CD4-positive, CD25-positive, alpha-beta regulatory T cell (primary cell): ENCODE results near the gene MBD5. TPM values are rescaled to one million over a fixed set of nuclear protein-coding genes. Genes with fewer than 3 reads are reported as not detected.
"Not testable (repeated sequence)": the region's sequence is repeated elsewhere in the genome, so short reads cannot be mapped to it uniquely, and the experiment has no call there.

Experiments used
- ATAC-seq, 2 donors: fragments of 150-1000 bp; cut with Tn5 transposase; one replicate each; pipeline ENCODE4 v1.10.0; 2021; ENCODE audit warnings: low read depth in 2 of 2, moderate number of reproducible peaks in 2 of 2, moderate library complexity in 1 of 2
- DNase-seq, 3 donors: peaks; one replicate each; pipeline versions ENCODE4 v3.0.0 to v3.0.0-alpha.2; 2012 to 2022; ENCODE audit warnings: mixed read lengths in 1 of 3
- H3K27ac ChIP-seq: one replicate; pipeline ENCODE4 v1.7.0; 2013; ENCODE audit warnings: mild to moderate bottlenecking, low read length; ENCODE audit not compliant: insufficient read depth, poor library complexity, severe bottlenecking
- H3K27me3 ChIP-seq: one replicate; pipeline ENCODE4 v1.7.0; 2013; ENCODE audit warnings: low read length; ENCODE audit not compliant: control insufficient read depth, insufficient read depth
- H3K36me3 ChIP-seq: one replicate; pipeline ENCODE4 v1.7.0; 2013; ENCODE audit warnings: mild to moderate bottlenecking, low read length, moderate library complexity; ENCODE audit not compliant: control insufficient read depth, insufficient read depth
- H3K4me1 ChIP-seq: 2 replicates; pipeline ENCODE4 v1.7.0; 2013; ENCODE audit warnings: mild to moderate bottlenecking, low read length; ENCODE audit not compliant: insufficient read depth, control insufficient read depth, poor library complexity, severe bottlenecking
- H3K4me3 ChIP-seq: one replicate; pipeline ENCODE4 v1.7.0; 2013; ENCODE audit warnings: low read depth, mild to moderate bottlenecking, low read length, moderate library complexity
- H3K9me3 ChIP-seq, 2 experiments: 1 replicate in 1 of 2; 2 replicates in 1 of 2; pipeline ENCODE4 v1.7.0; 2013; ENCODE audit warnings: low read length in 2 of 2, mild to moderate bottlenecking in 1 of 2, moderate library complexity in 1 of 2; ENCODE audit not compliant: control insufficient read depth in 2 of 2
- H3K27ac Mint-ChIP-seq, 3 donors: one replicate each; pipeline ENCODE4 v1.8.0; 2020 to 2022; ENCODE audit warnings: mild to moderate bottlenecking in 3 of 3, mixed read lengths in 3 of 3, moderate library complexity in 2 of 3
- H3K27me3 Mint-ChIP-seq: one replicate; pipeline ENCODE4 v1.8.0; 2022; ENCODE audit warnings: mild to moderate bottlenecking, mixed read lengths
- H3K36me3 Mint-ChIP-seq: one replicate; pipeline ENCODE4 v1.8.0; 2020; ENCODE audit warnings: mixed read lengths
- H3K4me1 Mint-ChIP-seq, 4 donors: one replicate each; pipeline ENCODE4 v1.8.0; 2020 to 2022; ENCODE audit warnings: mixed read lengths in 4 of 4, mild to moderate bottlenecking in 1 of 4
- H3K4me3 Mint-ChIP-seq, 4 donors: one replicate each; pipeline ENCODE4 v1.8.0; 2020 to 2022; ENCODE audit warnings: mild to moderate bottlenecking in 4 of 4, mixed read lengths in 4 of 4, moderate library complexity in 3 of 4
- H3K9me3 Mint-ChIP-seq, 7 donors: one replicate each; pipeline ENCODE4 v1.8.0; 2020 to 2022; ENCODE audit warnings: mixed read lengths in 7 of 7, mild to moderate bottlenecking in 3 of 7, moderate library complexity in 2 of 7
- polyA plus RNA-seq, 4 donors: library from polyadenylated mRNA; unstranded; fragments of 300-500 nt; fragmentation: Illumina TruSeq; gene quantifications; one replicate each; pipeline ENCODE4 v1.2.3, GENCODE V29; 2021
- total RNA-seq: library from RNA; stranded (reverse); gene quantifications from one replicate; pipeline ENCODE4 v1.2.3, GENCODE V29; 2022

Gene MBD5
- 62.6 TPM for total RNA-seq
- 10 to 100 TPM; 11.7 to 14.9 (median 13.0) TPM for polyA plus RNA-seq

DNA sequence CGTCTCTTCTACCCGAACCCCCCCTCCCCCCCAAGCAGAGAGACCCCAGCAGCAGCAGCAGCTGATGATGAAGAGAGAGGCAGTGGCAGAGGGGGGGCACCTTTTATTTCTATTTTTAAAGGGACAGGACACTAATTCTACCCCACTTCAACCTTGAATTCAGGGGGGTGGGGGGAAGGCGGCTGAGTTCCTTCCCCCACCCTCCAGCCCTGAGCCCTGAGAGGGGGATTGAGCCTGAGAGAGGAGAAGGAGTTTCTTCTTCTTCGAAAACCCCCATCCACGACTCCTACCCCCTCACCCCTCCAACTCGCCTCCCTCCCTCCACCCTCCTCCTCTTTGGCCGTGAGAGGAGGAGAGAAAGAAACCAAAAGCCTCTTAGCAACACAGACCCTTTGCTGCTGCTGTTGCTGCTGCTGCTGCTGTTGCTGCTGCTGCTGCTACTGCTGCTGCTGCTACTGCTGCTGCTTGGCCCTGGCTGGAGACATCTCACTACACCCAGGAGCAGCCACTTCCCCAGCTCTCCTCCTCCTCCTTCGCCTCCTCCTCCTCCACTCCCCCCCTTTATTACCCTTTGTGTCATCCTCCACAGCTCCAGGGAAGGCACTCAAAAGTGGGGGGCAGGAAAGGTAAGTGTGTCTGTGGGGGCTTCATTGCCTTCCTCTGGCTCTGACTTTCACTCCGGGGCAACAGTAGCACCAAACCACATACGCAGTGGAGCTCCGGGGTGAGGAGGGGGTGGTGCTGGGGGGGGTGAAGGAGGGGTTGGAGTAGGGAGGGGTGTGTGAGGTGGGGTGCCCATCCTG lies at the start of gene MBD5:
Gene MBD5 (plus strand): TSS at position 33 of the 803 bp plus-strand sequence.
- Histone ChIP-seq H3K27ac (peak within 1 kb of the TSS; percentile 96), H3K36me3 (no peaks in the 10 kb centered on the region), H3K27me3 (no peaks in the 10 kb centered on the region), H3K4me1 (peaks cover 44% of the 10 kb centered on the region), H3K4me3 (peak within 1 kb of the TSS; percentile 83), H3K9me3 (no peaks in the 10 kb centered on the region)
- Mint-ChIP-seq H3K36me3 (no peaks in the 10 kb centered on the region), H3K27ac (peak within 1 kb of the TSS; percentile 98 to 99 (median 98)), H3K27me3 (peaks cover 5% of the 10 kb centered on the region), H3K4me1 (peaks cover 25 to 73% (median 44%) of the 10 kb centered on the region in 4 donors), H3K9me3 (no peaks in the 10 kb centered on the region), H3K4me3 (peak within 1 kb of the TSS; percentile 88 to 99 (median 96))
- ATAC-seq (peak; percentile 40 to 46), DNase-seq (peak; percentile 54 to 74 (median 72))

DNA sequence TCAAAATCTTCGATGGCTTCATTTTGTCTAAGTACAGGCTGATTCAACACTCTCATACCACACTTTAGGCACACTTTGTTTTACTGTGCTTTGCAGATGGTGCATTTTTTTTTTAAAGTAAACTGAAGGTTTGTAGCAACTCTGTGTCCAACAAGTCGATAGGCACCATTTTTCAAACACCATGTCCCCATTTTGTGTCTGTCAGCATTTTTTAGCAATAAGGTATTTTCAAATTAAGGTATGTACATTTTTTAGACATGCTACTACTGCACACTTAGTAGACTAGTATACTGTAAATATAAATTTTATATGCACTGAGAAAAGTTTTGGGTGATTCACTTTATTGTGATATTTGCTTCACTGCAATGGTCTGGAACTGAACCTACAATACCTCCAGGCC lies 44.8 kb upstream of the MBD5 start:
- no peaks in the 10 kb centered on the region for H3K27me3 ChIP-seq
- H3K27ac ChIP-seq, result no peak overlapping the region
- Mint-ChIP-seq H3K4me1 (peaks cover 13 to 27% (median 21%) of the 10 kb centered on the region in 4 donors), H3K4me3 (no peak overlapping the region), H3K9me3 (peaks cover 0 to 4% (median 0%) of the 10 kb centered on the region in 7 donors), H3K27ac (no peak overlapping the region), H3K27me3 (no peaks in the 10 kb centered on the region), H3K36me3 (peaks cover 28% of the 10 kb centered on the region)
- no peaks in the 10 kb centered on the region for H3K4me1 ChIP-seq
- no peak overlapping the region for H3K4me3 ChIP-seq
- DNase-seq, result no peak
- H3K9me3 ChIP-seq, result no peaks in the 10 kb centered on the region
- no peak for ATAC-seq
- H3K36me3 ChIP-seq, result peaks cover 23% of the 10 kb centered on the region

GRCh38 chr2:147977679-147978078 lies 43.2 kb upstream of the MBD5 start:
- Mint-ChIP-seq H3K27ac (no peak overlapping the region), H3K4me1 (peaks cover 19 to 32% (median 25%) of the 10 kb centered on the region in 4 donors), H3K27me3 (no peaks in the 10 kb centered on the region), H3K36me3 (peaks cover 23% of the 10 kb centered on the region), H3K9me3 (peaks cover 0 to 4% (median 0%) of the 10 kb centered on the region in 7 donors), H3K4me3 (no peak overlapping the region)
- no peak for DNase-seq
- H3K27me3 ChIP-seq, result no peaks in the 10 kb centered on the region
- no peaks in the 10 kb centered on the region for H3K9me3 ChIP-seq
- H3K36me3 ChIP-seq, result peaks cover 18% of the 10 kb centered on the region
- H3K4me3 ChIP-seq, result no peak overlapping the region
- ATAC-seq, result no peak
- no peaks in the 10 kb centered on the region for H3K4me1 ChIP-seq
- H3K27ac ChIP-seq, result no peak overlapping the region

GRCh38 chr2:147980940-147981528 lies 39.9 kb upstream of the MBD5 start:
- no peak for ATAC-seq

DNA sequence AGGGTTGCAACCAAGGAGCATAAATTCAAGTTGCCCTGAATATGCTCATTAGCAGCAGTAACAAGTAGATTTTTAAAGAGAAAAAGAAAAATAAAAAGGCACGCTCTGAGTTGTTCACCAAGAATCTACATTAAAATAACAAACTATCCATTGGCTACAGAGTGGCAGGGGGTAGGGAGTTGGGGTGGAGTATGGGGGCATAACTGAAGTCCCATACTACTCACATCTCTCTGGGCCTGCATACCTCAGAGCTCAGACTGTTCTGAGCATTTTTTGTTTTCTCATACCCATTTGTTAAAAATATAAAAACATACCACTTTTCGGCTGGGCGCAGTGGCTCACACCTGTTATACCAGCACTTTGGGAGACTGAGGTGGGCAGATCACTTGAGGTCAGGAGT lies 31.8 kb upstream of the MBD5 start:
- no peaks in the 10 kb centered on the region for H3K9me3 ChIP-seq
- H3K4me3 ChIP-seq, result no peak overlapping the region
- DNase-seq (no peak), ATAC-seq (no peak)
- H3K4me1 ChIP-seq, result no peaks in the 10 kb centered on the region
- H3K36me3 ChIP-seq, result no peaks in the 10 kb centered on the region
- Mint-ChIP-seq H3K27ac (no peak overlapping the region), H3K27me3 (no peaks in the 10 kb centered on the region), H3K9me3 (peaks cover 0 to 2% (median 0%) of the 10 kb centered on the region in 7 donors), H3K36me3 (peaks cover 1% of the 10 kb centered on the region), H3K4me3 (no peak overlapping the region), H3K4me1 (peaks cover 24 to 39% (median 28%) of the 10 kb centered on the region in 4 donors)
- no peaks in the 10 kb centered on the region for H3K27me3 ChIP-seq
- H3K27ac ChIP-seq, result no peak overlapping the region

More at GRCh38 chr2:147980940-147981528, 39.9 kb upstream of the MBD5 start:
- Histone ChIP-seq H3K4me1 (no peaks in the 10 kb centered on the region), H3K9me3 (no peaks in the 10 kb centered on the region), H3K27ac (no peak overlapping the region), H3K36me3 (peaks cover 11% of the 10 kb centered on the region), H3K27me3 (no peaks in the 10 kb centered on the region), H3K4me3 (no peak overlapping the region)
- Mint-ChIP-seq H3K9me3 (peaks cover 0 to 4% (median 0%) of the 10 kb centered on the region in 7 donors), H3K4me1 (peaks cover 35 to 62% (median 40%) of the 10 kb centered on the region in 4 donors), H3K4me3 (no peak overlapping the region), H3K27ac (no peak overlapping the region), H3K27me3 (no peaks in the 10 kb centered on the region), H3K36me3 (peaks cover 32% of the 10 kb centered on the region)
- DNase-seq, result no peak

GRCh38 chr2:147989809-147990403 lies 31.0 kb upstream of the MBD5 start:
- Mint-ChIP-seq H3K4me3 (no peak overlapping the region), H3K27ac (peak overlapping the region in 2 of 3 donors; percentile 6 to 59), H3K27me3 (no peaks in the 10 kb centered on the region), H3K36me3 (peaks cover 5% of the 10 kb centered on the region), H3K9me3 (peaks cover 0 to 3% (median 0%) of the 10 kb centered on the region in 7 donors), H3K4me1 (peaks cover 23 to 32% (median 28%) of the 10 kb centered on the region in 4 donors)
- Histone ChIP-seq H3K9me3 (no peaks in the 10 kb centered on the region), H3K36me3 (no peaks in the 10 kb centered on the region), H3K4me3 (no peak overlapping the region), H3K4me1 (no peaks in the 10 kb centered on the region), H3K27me3 (no peaks in the 10 kb centered on the region), H3K27ac (no peak overlapping the region)
- ATAC-seq, result peak; percentile 60 to 66
- peak; percentile 10 to 65 (median 62) for DNase-seq

DNA sequence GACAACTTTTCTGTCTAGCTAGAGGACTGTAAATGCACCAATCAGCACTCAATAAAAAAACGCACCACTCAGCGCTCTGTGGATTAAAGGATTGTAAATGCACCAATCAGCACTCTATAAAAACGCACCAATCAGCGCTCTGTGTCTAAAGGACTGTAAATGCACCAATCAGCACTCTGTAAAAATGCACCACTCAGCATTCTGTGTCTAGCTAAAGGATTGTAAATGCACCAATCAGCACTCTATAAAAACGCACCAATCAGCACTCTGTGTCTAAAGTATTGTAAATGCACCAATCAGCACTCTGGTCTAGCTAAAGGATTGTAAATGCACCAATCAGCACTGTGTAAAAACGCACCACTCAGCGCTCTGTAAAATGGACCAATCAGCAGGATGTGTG lies 25.9 kb upstream of the MBD5 start:
- H3K36me3 ChIP-seq, result peaks cover 10% of the 10 kb centered on the region
- Mint-ChIP-seq H3K4me1 (peaks cover 29 to 35% (median 33%) of the 10 kb centered on the region in 4 donors), H3K36me3 (peaks cover 23% of the 10 kb centered on the region)
- not testable (repeated sequence) for H3K27ac ChIP-seq, H3K27me3 Mint-ChIP-seq, H3K27ac Mint-ChIP-seq, H3K9me3 Mint-ChIP-seq, H3K4me3 ChIP-seq, ATAC-seq, H3K27me3 ChIP-seq, H3K9me3 ChIP-seq, H3K4me3 Mint-ChIP-seq, H3K4me1 ChIP-seq, DNase-seq
